RCC 7860 (cell line): Measurements from ENCODE around the gene HMGCL.

ENCODE experiments used
- DNase-seq: peaks from one replicate; pipeline ENCODE4 v3.0.0-alpha.2; 2015; ENCODE audit warnings: low spot score
- FAIRE-seq: peaks from 2 replicates; lab custom pipeline; 2012; peaks lifted over from hg19 to GRCh38; lab: Jason Lieb, UNC

The HMGCL gene

GRCh38 chr1:23779826-23780371 lies 45.3 kb downstream of the HMGCL start:
- FAIRE-seq (peak; percentile 30), DNase-seq (peak; percentile 42)

GRCh38 chr1:23777979-23778814 lies 47.0 kb downstream of the HMGCL start, which contains the start of gene PITHD1:
TSS of gene PITHD1 (plus strand) at chr1:23778418. CDS start at chr1:23778516, 98 bp downstream.
- FAIRE-seq (no peak), DNase-seq (peak; percentile 77)

DNA sequence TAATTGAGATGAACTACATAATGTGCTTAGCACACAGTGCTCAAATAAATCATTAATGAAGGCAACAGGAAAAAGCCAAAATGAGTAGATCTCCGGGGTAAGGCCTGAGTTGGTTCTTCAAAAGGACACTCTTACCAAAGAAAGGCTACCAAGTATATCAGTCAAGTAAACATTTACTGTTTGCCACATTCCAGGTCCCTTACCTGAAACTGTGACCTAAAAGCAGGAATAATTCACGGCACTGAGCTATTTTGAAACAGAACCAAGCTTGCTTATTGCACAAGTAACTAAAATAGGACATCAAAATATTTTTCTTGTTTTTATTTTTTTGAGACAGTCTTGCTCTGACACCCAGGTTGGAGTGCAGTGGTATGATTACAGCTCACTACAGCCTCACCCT lies 49.0 kb downstream of the HMGCL start:
- no peak for FAIRE-seq
- DNase-seq = no peak

GRCh38 chr1:23774174-23774880 lies 50.9 kb downstream of the HMGCL start:
- FAIRE-seq (no peak), DNase-seq (no peak)

DNA sequence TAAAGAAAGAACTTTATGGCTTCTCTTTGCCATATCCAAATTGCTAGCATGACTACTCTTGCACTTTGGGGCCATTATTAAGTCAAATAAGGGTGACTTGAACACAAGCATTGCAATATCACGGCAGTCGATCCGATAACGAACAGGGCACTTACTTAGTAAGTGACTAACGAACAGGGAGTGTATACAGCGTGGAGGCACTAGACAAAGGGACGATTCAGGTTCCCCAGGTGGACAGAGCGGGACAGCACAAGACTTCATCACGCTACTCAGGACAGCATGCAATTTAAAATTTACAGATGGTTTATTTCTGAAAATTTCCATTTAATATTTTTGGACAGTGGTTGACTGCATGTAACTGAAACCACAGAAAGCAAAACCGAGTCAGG lies 52.4 kb downstream of the HMGCL start:
- DNase-seq (no peak), FAIRE-seq (no peak)

- FAIRE-seq (peak; percentile 40), DNase-seq (peak; percentile 53)
These were observed 53.0 kb downstream of the HMGCL start for GRCh38 chr1:23772049-23772853.

DNA sequence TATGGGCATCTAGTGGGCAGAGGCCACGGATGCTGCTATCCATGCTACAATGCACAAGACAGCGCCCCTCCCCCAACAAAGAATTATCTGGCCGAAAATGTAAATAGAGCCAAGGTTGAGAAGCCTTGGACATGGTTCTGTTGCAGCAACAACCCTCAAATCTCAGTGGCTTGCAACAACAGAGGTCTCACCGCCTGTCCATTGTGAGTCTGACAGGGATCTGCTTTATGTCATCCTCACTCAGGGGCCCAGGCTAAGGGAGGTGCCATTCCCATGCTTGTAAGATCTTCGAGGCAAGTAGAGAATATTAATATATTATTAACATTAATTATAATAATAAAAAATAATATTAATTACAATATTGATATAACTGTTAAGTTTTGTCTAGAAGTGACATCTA lies 56.5 kb downstream of the HMGCL start:
- DNase-seq = no peak
- FAIRE-seq = no peak

GRCh38 chr1:23763041-23763577 lies 62.1 kb downstream of the HMGCL start:
- FAIRE-seq (no peak), DNase-seq (no peak)

GRCh38 chr1:23759277-23759676 lies 66.0 kb downstream of the HMGCL start:
- FAIRE-seq (no peak), DNase-seq (no peak)

- no peak for DNase-seq
These were observed 67.4 kb downstream of the HMGCL start for GRCh38 chr1:23757812-23758211.

GRCh38 chr1:23756676-23757075 lies 68.6 kb downstream of the HMGCL start:
- FAIRE-seq (peak; percentile 92), DNase-seq (peak; percentile 76)

More at GRCh38 chr1:23757812-23758211, 67.4 kb downstream of the HMGCL start:
- FAIRE-seq = no peak

DNA sequence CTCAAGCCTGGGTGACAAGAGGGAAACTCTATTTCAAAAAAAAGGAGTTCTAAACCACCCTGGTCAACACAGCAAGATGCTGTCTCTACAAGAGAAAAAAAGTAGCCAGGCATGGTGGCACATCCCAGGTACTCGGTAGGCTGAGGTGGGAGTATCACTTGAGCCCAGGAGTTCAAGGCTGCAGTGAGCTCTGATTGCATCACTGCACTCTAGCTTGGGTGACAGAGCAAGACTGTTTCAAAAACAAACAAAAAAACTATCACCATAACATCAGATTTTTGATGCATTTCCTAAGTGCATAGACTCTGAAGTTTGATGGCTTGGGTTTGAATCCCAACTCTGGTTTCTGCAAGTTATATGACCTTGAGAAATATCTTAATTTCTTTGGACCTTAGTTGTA lies 72.3 kb downstream of the HMGCL start:
- no peak for DNase-seq
- no peak for FAIRE-seq
